ENCODE results near the gene WNT11.

GRCh38 chr11:76185931-76186401, 20.3 kb downstream of the WNT11 start:
- no peak for TF ChIP-seq GATA2 (IDR thresholded peaks at IDR 0.05; ENCODE audit: low read depth, low read length)
- TF ChIP-seq GATA3 (IDR thresholded peaks at IDR 0.05; ENCODE audit: low read depth, low read length), result no peak
